ENCODE data around the gene CCDC73. TPM values are rescaled to one million over a fixed set of nuclear protein-coding genes. Genes with fewer than 3 reads are reported as not detected.
A peak's percentile ranks its signal among the peaks of the same experiment; 100 is the strongest.
"Not testable (repeated sequence)": the region's sequence is repeated elsewhere in the genome, so short reads cannot be mapped to it uniquely, and the experiment has no call there.

The CCDC73 gene
- polyA plus RNA-seq, 4 donors: 0.19 to 0.34 (median 0.25) TPM

GRCh38 chr11:32602657-32603415, 191.6 kb downstream of the CCDC73 start:
- DNase-seq (ENCODE audit: low read depth in 4 of 4, low spot score in 3 of 4): no peak

GRCh38 chr11:32597921-32598320, 196.5 kb downstream of the CCDC73 start:
- peak in 1 of 4 donors; percentile 58 for DNase-seq (ENCODE audit: low read depth in 4 of 4, low spot score in 3 of 4)

GRCh38 chr11:32596114-32596513, 198.3 kb downstream of the CCDC73 start:
- not testable (repeated sequence) for DNase-seq (ENCODE audit: low read depth in 4 of 4, low spot score in 3 of 4)

GRCh38 chr11:32594272-32594671, 200.2 kb downstream of the CCDC73 start:
- no peak for DNase-seq (ENCODE audit: low read depth in 4 of 4, low spot score in 3 of 4)

- no peak for DNase-seq (ENCODE audit: low read depth in 4 of 4, low spot score in 3 of 4)
Measured at GRCh38 chr11:32586576-32587190, 207.8 kb downstream of the CCDC73 start.

- DNase-seq (ENCODE audit: low read depth in 4 of 4, low spot score in 3 of 4): no peak
Measured at GRCh38 chr11:32584921-32585320, 209.5 kb downstream of the CCDC73 start.

- peak; percentile 87 to 92 (median 89) for DNase-seq (ENCODE audit: low read depth in 4 of 4, low spot score in 3 of 4)
Measured at GRCh38 chr11:32583459-32584271, 210.8 kb downstream of the CCDC73 start, which contains the start of gene EIF3M. EIF3M (plus strand) TSS chr11:32583831; CDS start chr11:32583888, 57 bp downstream.

GRCh38 chr11:32581556-32581955, 212.9 kb downstream of the CCDC73 start:
- no peak for DNase-seq (ENCODE audit: low read depth in 4 of 4, low spot score in 3 of 4)

GRCh38 chr11:32580967-32581366, 213.5 kb downstream of the CCDC73 start:
- no peak for DNase-seq (ENCODE audit: low read depth in 4 of 4, low spot score in 3 of 4)

GRCh38 chr11:32576456-32576855, 218.0 kb downstream of the CCDC73 start:
- DNase-seq (ENCODE audit: low read depth in 4 of 4, low spot score in 3 of 4): no peak

- no peak for DNase-seq (ENCODE audit: low read depth in 4 of 4, low spot score in 3 of 4)
Measured at GRCh38 chr11:32575070-32575469, 219.4 kb downstream of the CCDC73 start.

- no peak for DNase-seq (ENCODE audit: low read depth in 4 of 4, low spot score in 3 of 4)
Measured at GRCh38 chr11:32574421-32574820, 220.0 kb downstream of the CCDC73 start.

GRCh38 chr11:32573228-32573627, 221.2 kb downstream of the CCDC73 start:
- no peak for DNase-seq (ENCODE audit: low read depth in 4 of 4, low spot score in 3 of 4)

GRCh38 chr11:32571039-32571438, 223.4 kb downstream of the CCDC73 start:
- DNase-seq (ENCODE audit: low read depth in 4 of 4, low spot score in 3 of 4): no peak

- no peak for DNase-seq (ENCODE audit: low read depth in 4 of 4, low spot score in 3 of 4)
Measured at GRCh38 chr11:32569313-32569881, 225.1 kb downstream of the CCDC73 start.

- no peak for DNase-seq (ENCODE audit: low read depth in 4 of 4, low spot score in 3 of 4)
Measured at GRCh38 chr11:32567154-32567553, 227.3 kb downstream of the CCDC73 start.

GRCh38 chr11:32566517-32566916, 227.9 kb downstream of the CCDC73 start:
- DNase-seq (ENCODE audit: low read depth in 4 of 4, low spot score in 3 of 4): no peak

- DNase-seq (ENCODE audit: low read depth in 4 of 4, low spot score in 3 of 4): no peak
Measured at GRCh38 chr11:32563600-32563959, 230.9 kb downstream of the CCDC73 start.

- no peak for DNase-seq (ENCODE audit: low read depth in 4 of 4, low spot score in 3 of 4)
Measured at GRCh38 chr11:32562839-32563599, 231.4 kb downstream of the CCDC73 start.

- no peak for DNase-seq (ENCODE audit: low read depth in 4 of 4, low spot score in 3 of 4)
Measured at GRCh38 chr11:32561835-32562234, 232.6 kb downstream of the CCDC73 start.
